SW480 (cell line): Measurements from ENCODE around the gene ZFP90.
A peak's percentile ranks its signal among the peaks of the same experiment; 100 is the strongest.
"Not testable (repeated sequence)": the region's sequence is repeated elsewhere in the genome, so short reads cannot be mapped to it uniquely, and the experiment has no call there.

Experiments used
- DNase-seq: peaks from one replicate; pipeline ENCODE4 v3.0.0-alpha.2; 2016; ENCODE audit warnings: low spot score

ZFP90 gene

DNA sequence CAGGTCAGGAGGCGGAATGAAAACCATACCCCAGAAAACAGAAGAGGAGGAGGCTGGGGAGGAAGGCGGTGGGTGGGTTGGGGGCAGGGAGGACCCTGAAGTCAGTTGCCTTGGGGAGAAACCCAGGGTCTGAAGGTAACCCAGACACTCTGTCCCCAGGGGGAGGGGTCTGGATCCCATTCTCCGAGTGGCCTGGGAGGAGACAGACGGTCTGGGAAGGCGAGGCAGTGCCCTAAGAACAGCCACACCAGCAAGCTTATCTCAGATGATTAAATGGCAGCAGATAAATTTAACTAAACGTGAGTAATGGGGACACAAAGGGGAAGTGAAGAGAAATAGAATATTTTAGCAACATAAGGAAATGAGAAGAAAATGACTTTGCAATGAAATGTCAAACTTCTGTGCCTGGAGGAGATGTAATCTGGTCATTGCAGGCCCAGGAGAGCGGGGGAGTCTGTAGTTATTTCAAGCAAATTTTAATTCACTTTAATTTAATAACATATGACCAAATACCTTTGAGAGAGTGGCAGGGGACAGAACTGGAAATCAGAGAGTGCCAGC lies 21.4 kb upstream of the ZFP90 start:
- DNase-seq = no peak

DNA sequence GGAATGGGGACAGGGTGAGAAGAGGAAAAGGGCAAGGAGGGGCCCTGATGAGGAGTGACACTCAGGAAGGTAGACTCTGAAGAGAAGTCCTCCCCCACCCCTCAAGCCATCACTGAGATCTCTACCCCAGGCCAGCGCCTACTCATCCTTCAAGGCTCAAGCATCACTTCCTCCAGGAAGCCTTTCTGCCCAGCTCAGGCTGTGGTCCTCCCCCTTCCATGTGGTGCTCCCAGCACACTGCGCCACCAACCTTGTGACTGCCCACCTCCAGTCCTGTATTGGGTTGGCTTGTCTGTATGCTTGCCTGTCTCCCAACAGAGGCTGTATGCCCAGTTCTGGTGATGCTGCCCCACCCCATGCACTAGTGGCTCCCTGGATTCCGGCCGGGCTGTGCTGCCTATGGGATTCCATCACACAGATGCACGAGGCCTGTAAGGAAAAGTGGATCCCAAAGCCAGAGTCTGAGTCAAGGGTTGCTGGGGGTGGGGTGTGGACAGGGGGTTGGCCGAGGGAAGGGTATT lies 19.8 kb upstream of the ZFP90 start:
- no peak for DNase-seq

DNA sequence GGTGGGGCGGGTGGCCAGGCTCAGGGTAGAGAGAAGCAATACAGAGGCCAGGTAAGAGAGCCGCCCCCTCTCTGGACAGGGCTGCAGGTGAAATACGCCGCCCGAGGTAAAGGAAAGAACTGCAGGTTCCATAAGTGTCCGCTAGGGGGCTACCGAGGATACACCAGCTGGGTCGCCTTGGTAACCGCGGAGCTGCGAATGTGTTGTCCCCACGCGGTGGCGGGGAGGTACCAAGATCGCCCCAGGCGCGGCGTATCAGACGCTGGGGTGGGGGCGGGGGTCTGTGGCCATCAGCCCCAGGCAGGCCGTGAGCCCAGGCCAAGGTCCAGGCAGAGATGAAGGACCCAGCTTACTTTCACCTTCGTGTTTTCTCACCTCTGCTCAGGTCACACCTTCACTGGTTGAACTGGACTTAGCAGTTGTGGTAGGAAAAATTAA lies 18.4 kb upstream of the ZFP90 start:
- DNase-seq = peak; percentile 77

DNA sequence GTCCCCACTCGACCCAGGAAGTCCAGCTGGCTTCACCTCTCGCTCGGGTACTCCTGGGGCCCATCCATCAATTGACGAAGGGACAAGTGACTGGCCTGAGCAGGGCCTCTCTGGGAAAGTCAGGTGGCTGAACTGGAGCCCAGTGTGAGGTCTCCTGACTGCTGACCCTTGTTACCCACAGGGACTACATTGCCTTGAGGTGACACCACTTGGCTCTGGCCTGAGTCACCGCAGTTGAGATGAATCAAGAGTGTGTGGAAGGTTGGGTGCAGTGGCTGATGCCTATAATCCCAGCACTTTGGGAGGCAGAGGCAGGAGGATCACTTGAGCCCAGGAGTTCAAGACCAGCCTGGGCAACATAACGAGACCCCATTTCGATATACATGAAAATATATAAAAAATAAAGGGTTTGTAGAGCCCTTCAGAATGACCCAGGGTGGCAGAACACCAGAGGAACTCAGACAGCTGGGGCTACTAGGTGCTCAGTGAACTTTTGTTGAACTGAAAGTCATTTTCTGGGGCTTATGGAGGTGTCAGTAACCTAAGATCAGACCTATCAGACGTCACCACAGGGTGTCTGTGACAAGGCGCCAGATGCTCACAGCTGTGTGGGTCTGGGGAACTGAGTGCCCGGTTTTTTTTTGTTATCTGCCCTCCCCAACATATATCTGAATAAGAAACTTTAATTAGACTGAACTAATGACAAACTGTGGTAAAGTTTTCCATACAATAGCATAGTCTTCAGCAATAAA lies 14.8 kb upstream of the ZFP90 start:
- DNase-seq = no peak

DNA sequence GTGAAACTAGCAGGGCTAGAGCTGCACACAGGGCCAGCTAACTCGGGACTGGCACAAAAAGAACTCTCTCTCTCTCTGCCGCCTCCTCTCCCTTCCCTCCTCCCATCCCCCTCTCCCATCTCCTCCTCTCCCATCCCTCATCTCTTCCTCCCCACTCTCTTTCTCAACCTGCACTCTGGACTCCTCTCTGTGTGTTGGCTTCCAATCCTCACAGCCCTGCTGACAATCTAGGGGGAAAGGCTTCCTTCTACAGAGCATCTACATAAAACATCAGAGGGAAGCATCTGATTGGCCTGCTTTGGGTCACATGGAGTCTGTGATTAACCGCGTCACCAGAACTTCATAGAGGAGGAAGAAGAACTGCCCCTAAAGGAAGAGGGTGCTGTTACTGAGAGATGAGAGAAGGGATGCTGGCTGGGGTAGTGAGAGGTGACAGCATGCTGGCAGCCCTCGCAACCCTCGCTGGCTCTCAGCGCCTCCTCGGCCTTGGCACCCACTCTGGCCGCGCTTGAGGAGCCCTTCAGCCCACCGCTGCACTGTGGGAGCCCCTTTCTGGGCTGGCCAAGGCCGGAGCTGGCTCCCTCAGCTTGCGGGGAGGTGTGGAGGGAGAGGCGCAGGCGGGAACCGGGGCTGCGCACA lies 12.8 kb upstream of the ZFP90 start:
- DNase-seq = no peak

DNA sequence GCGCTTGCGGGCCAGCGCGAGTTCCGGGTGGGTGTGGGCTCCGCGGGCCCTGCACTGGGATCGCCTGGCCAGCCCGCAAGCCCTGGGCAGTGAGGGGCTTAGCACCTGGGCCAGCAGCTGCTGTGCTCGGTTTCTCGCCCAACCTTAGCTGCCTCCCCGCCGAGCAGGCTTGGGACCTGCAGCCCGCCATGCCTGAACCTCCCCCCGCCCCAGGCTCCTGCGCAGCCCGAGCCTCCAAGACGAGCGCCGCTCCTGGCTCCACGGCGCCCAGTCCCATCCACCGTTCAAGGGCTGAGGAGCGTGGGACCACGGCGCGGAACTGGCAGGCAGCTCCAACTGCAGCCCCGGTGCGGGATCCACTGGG lies 12.3 kb upstream of the ZFP90 start:
- no peak for DNase-seq

DNA sequence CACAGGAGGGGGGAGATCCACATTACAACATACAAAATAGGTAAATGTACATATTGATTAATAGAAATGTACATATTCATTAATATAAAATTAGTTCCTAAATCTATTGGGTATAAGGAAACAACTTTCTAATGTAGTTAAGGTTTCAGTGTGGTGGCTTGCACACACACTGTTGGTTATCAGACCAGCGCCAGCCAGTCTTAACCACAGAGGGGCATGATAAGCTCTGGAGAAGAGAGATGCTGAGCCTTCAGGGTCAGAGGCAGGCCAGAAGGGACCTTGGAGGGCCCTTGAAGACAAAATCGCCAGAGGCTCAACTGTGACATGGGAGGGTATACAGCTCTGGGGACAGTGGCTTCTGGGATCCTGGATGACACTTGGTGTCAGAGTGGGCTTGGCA lies 10.9 kb upstream of the ZFP90 start:
- no peak for DNase-seq

DNA sequence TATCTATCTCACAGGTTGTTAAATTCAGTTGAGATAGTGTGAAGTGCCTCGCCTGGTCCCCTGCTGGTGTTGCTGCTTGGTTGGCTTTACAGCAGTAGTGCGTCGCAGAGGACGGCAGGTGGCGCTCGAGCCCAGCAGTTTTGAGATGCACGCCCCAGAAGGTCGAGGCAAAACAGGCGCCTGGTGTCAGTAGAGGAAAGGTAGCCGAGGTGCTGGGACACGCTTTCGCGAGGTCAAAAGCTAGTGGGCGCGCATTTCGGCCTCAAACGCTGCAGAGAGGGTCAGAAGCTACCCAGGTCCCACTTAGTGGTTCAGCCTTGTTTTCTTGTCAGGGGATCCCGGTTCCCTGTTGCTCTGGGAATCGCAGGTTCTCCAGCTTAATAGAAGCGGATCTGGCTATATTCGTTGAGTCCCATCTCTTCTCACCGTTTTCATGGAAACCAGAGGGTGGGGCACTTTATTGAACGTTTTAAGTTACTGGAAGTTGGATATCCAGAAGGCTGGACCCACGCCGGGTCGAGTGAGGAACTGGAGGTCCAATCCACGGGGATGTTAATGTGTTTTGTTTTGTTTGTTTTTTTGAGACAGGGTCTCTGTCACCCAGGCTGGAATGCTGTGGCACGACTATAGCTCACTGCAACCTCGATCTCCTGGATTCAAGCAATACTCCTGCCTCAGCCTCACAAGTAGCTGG lies 10.3 kb upstream of the ZFP90 start:
- peak; percentile 81 for DNase-seq

DNA sequence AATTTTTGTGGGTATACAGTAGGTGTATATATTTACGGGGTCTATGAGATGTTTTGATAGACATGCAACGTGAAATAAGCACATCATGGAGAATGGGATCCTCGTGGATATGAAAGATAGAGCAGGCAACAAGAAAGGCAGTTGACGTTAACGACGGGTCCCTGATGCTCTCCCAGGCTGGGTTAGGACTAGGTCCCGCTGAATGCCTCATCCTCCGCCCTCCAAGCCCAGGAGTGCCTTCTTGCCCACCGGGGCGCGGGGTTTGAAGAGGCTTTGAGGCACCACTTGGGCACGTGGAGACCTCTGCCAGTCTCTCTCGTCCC lies 9.5 kb upstream of the ZFP90 start:
- DNase-seq = no peak

DNA sequence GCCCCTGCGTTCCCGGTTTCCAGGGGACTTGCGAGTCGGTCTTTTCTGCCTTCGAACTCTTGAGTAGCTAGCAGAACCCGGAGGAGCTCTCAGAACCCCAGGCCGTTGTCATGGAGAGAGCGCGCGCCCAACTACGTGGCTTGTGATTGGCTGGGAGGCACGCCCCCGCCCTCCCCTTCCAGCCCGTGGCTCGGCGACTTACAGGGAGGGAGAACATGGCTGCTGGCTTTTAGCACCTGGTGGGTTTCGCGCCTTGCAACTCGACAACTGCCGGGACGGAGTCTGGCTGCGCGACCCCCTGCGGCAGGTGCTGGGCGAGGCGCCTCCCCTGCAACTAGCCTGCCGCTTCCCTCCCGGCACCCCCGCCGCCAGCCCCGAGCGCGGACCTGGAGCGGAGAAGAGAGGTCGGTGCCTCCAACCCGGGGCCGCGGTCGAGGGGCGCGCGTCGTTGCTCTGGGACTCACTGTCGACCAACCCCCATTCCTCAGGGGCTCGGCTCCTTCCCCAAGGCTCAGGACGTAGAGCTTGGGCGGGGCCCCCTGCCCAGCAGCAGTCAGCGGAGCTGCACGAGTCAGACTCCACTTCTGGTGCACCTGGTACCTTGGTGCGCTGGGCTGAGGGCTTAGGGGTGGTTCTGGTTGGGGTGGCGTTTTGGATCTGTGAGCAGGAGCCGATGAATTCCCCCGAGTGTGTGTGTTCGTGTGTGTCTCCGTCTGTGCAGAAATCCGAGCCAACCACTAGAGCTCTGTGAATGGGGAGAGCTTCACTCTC lies 9.0 kb upstream of the ZFP90 start:
- DNase-seq = peak; percentile 84

DNA sequence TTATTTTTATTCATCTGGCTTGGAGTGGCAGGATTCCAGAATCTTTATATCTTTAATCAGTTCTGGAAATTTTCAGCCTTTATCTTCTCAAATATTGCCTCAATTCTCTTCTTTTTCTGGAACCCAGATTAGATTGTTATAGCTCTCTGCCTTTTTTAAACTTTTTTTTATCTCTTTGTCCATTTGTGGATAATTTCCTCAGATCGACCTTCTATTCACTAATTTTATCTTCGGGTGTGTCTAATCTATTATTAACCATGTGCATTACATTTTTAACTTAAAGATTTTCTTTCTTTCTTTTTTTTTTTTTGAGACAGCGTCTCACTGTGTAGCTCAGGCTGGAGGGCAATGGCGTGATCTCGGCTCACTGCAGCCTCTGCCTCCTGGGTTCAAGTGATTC lies 5.2 kb upstream of the ZFP90 start:
- no peak for DNase-seq

DNA sequence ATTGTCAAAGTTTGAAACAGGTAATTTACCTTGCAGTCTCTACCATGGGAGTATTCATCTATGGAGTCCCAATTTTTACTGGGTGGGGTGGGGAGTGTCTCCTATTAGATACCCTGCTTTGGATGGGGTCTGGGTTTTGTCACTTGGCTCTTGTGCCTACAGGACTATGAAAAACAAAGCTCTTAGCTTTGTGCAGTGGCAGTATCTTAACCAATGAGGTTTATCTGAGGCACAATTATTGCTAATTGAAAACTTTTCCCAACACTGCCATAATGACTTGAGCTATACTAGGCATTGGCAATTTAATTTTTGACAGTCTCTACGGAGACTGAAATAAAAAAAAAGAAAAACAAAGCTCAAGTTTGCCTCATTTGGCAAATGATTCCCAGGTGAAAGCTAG lies 3.8 kb upstream of the ZFP90 start:
- DNase-seq = no peak

DNA sequence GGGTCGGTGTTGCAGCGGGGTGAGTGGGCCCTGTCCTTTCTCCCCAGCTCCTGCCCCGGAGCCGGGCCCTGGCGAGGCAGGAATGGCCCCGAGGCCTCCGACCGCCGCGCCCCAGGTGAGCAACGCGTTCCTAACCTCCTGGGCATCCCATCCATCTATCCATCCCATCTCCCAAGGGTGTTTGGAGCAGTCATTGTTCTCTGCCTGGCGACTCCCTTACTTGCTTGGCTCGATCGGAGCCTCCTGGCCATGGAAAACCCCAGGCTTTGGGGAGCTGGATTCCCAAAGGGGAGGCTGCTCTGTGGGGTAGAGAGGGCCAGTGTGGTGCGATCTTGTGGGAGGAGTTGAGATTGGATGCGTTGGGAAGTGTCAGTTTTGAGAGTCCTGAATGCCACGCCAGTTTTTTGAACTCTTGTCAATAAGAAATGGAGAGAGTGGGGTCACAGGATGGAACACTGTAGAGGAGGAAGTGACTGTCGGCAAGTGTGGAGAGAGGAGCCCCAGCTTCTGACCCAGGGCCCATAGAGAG lies 684 bp downstream of the ZFP90 start:
- DNase-seq = peak; percentile 28

DNA sequence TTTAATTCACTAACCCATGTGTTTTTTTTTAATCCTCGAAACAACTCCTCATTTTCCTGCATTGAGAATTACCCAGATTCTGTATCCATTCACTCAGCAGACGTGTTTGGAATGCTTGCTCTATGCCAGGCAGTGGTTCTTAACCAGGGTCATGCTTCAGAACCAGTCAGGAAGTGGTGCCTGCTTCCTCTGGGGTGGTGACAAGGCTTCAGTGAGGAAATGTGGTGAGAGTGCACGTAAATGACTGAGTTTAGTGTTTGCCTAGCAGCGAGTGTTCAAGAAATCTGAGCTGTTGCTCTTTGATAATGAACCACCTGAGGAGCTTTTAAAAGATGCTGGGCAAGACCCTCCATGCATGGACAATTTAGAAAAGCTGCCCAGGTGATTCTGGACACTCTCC lies 9.9 kb downstream of the ZFP90 start:
- no peak for DNase-seq

DNA sequence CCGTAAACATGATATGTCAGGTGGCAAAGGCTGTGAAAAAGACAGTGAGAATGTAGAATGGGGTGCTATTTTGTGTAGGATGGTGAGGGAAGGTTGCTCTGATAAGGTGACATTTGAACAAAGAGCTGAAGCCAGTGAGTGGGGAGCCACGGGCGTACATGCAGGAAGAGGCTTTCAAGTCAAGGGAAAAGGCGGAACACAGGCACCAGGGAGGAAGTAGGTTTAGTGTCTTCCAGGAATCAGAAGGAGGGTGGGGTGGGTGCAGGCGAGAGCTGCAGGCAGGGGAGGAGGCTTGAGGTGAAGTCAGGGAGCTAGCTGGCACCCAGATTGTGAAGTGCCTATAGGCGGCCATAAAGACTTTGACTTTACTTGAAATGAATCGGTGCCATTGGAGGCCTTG lies 14.1 kb downstream of the ZFP90 start:
- DNase-seq = no peak

DNA sequence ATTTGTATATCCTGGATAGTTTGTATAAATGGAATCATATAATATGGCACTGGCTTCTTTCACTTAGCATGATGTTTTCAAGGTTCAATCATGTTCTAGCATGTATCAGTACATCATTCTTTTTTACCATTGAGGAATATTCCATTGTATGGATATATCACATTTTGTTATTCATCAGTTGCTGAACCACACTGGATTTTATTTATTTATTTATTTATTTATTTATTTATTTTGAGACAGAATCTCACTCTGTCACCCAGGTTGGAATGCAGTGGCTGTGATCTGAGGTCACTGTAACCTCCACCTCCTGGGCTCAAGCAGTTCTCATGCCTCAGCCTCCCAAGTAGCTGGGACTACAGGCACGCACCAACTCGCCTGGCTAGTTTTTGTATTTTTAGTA lies 21.2 kb downstream of the ZFP90 start:
- DNase-seq = not testable (repeated sequence)

DNA sequence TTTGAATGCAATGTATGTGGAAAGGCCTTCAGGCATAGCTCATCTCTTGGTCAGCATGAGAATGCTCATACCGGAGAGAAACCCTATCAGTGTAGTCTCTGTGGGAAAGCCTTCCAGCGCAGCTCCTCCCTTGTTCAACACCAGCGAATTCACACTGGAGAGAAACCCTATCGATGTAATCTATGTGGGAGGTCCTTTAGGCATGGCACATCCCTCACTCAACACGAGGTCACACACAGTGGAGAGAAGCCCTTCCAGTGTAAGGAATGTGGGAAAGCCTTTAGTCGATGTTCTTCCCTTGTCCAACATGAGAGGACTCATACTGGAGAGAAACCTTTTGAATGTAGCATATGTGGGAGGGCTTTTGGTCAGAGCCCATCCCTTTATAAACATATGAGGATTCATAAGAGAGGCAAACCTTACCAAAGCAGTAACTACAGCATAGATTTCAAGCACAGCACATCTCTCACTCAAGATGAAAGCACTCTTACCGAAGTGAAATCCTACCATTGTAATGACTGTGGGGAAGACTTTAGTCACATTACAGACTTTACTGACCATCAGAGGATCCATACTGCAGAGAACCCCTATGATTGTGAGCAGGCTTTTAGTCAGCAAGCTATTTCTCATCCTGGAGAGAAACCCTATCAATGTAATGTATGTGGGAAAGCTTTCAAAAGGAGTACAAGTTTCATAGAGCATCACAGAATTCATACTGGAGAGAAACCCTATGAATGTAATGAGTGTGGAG lies 24.7 kb downstream of the ZFP90 start:
- DNase-seq = no peak

DNA sequence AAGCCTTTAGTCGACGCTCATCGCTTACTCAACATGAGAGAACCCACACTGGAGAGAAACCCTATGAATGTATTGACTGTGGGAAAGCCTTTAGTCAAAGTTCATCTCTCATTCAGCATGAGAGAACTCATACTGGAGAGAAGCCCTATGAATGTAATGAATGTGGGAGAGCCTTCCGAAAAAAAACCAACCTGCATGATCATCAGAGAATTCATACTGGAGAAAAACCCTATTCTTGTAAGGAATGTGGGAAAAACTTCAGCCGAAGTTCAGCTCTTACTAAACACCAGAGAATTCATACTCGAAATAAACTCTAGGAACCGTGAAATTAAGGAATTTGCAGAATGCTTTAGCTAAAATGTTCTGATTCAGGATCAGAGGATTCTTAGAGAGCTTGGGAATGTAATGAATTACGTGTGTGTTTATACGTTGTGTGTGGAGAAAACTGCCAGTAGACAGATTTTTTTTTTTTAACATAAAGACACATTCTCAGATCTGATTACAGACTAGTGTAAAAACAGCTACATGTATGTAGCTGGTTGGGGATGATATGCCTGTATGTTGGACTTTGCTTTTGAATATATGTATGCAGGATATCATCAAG lies 25.4 kb downstream of the ZFP90 start:
- DNase-seq = no peak

DNA sequence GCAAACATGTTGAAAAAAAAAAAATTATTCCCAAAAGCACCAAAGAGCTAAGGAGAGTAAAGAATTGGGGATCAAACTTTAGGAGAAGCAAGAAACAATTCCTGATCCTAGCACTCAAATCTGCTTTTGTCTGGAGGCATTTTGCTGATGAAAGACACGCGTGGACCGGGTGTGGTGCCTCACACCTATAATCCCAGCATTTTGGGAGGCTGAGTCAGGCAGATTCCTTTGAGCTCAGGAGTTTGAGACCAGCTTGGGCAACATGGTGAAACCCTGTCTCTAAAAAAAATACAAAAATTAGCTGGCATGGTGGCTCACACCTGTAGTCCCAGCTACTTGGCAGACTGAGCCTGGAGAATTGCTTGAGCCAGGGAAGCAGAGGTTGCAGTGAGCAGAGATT lies 35.4 kb downstream of the ZFP90 start:
- no peak for DNase-seq

DNA sequence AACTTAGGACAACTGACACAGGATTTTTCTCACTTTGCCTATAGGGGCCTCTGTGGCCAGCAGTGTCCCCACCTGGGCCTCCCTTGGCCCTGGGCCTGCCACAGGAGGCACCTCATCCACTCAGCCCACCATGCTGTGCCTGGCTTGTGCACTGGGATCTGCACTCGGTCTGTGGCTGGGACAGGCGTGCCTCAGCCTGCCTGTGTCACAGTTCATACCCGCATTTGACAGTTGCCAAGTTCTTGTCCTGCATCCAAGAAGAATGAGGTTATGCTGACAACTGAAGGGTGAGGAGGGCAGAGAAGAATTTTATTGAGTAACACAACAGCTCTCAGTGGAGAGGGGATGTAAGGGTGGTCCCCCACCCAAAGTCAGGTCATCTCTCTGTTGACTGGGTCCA lies 36.0 kb downstream of the ZFP90 start:
- no peak for DNase-seq

DNA sequence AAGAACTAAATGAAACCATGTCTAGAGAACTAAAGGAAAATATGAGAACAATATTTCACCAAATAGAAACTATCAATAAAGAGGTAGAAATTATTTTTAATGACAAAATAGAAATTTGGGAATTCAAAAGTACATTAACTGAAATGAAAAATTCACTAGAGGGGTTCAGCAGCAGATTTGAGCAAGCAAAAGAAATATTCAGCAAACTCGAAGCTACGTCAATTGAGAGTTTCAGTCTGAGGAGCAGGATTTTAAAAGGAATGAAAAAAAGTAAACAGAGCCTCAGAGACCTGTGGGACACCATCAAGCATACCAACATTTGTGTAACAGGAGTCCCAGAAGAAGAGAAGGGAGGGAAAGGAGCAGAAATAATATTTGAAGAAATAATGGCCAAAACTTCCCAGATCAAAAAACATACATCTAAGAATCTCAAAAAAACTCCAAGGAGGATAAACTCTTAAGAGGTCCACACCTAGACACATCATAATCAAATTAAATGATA lies 38.3 kb downstream of the ZFP90 start:
- DNase-seq = no peak
